ENCODE measurements around the gene CRYBG2.

DNA sequence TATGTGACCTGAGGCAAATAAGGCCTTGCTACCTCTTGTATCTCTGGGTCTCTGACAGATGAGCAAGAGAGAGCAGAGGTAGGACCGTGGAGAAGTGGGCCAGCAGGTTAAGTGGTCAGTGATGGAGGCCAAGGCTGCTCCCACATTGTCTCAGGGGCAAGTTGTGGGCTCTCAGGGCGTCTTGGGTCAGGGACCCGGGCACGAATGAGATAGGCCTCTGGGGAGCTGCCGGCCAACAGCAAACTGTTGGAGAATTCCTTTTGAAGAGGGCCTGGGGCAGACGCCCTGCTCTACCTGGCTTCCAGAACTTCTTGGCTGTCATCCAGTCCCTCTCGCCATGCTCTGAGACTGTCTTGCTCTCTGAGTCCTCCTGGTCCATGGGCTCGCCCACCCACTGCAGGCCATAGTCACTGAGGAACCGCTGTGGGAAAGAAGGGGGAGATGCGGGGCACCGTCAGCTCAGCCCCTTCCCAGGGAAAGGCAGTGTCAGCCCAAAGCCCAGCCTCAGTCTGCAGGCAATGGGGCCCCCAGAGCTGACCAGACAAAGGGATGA lies 59.9 kb downstream of the CRYBG2 start:
- TF ChIP-seq, protein P1, sequence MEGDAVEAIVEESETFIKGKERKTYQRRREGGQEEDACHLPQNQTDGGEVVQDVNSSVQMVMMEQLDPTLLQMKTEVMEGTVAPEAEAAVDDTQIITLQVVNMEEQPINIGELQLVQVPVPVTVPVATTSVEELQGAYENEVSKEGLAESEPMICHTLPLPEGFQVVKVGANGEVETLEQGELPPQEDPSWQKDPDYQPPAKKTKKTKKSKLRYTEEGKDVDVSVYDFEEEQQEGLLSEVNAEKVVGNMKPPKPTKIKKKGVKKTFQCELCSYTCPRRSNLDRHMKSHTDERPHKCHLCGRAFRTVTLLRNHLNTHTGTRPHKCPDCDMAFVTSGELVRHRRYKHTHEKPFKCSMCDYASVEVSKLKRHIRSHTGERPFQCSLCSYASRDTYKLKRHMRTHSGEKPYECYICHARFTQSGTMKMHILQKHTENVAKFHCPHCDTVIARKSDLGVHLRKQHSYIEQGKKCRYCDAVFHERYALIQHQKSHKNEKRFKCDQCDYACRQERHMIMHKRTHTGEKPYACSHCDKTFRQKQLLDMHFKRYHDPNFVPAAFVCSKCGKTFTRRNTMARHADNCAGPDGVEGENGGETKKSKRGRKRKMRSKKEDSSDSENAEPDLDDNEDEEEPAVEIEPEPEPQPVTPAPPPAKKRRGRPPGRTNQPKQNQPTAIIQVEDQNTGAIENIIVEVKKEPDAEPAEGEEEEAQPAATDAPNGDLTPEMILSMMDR (IDR thresholded peaks at IDR 0.05) = no peak
- TF ChIP-seq EP300 (IDR thresholded peaks at IDR 0.05) = no peak

Measured in gastroesophageal sphincter (tissue), 3 donors.